GM19351 (cell line): Measurements from ENCODE around the gene WDR43.

ENCODE experiments used
- ATAC-seq: cut with Tn5 transposase; IDR thresholded peaks from one replicate; pipeline ENCODE4 v1.9.1; 2021; ENCODE audit warnings: mild to moderate bottlenecking, moderate library complexity; ENCODE audit not compliant: unreplicated experiment

Gene WDR43, protein sequence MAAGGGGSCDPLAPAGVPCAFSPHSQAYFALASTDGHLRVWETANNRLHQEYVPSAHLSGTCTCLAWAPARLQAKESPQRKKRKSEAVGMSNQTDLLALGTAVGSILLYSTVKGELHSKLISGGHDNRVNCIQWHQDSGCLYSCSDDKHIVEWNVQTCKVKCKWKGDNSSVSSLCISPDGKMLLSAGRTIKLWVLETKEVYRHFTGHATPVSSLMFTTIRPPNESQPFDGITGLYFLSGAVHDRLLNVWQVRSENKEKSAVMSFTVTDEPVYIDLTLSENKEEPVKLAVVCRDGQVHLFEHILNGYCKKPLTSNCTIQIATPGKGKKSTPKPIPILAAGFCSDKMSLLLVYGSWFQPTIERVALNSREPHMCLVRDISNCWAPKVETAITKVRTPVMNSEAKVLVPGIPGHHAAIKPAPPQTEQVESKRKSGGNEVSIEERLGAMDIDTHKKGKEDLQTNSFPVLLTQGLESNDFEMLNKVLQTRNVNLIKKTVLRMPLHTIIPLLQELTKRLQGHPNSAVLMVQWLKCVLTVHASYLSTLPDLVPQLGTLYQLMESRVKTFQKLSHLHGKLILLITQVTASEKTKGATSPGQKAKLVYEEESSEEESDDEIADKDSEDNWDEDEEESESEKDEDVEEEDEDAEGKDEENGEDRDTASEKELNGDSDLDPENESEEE

DNA sequence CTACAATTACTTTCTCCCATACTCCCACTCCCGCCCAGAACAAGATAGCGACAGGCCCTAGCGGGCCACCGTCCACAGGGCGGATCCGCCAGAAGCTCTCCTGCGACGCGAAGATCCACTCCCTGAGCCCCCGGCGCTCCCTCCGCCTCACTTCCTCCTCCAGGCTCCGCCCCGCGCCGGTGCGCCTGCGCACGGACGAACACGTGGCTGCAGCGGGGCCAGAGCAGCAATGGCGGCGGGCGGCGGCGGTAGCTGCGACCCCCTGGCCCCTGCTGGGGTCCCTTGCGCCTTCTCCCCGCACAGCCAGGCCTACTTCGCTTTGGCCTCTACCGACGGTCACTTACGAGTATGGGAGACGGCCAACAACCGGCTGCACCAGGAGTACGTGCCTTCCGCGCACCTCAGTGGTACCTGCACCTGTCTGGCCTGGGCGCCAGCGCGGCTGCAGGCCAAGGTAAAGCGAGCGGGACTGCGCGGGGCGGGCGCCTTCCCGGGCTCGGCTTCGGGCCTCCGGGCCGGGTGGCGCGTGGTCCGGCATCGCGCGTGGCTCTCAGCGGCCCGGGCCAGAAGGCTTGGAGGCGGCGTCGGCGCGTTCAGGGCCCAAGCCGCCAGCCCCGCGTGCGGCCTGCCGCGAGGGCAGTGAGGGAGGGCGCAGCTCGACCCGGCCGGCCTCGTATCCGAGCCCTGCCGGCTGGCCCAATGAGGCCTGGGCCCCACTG, at the start of gene WDR43:
Gene WDR43 (plus strand): TSS at position 198 of the 719 bp plus-strand sequence. CDS start 32 bp downstream, at position 230.
- peak; percentile 89 for ATAC-seq

DNA sequence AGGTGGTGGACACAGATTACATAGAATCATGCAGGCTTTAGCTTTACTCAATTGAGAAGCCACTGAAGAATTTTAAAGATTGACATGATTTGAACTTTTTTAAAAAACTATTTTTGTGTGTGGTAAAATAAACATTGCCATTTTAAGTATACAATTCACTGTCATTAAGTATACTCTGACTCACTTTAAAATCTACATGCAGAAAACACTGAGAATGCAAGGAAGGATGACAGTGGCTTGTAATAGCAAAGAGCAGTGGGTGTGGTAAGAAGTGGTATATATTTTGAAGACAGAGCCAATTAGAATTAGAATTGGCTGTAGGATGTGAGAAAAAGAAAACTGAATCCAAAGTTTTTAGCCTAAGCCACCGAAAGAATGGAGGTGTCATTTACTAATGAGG, 39.3 kb upstream of the WDR43 start:
- ATAC-seq: no peak

DNA sequence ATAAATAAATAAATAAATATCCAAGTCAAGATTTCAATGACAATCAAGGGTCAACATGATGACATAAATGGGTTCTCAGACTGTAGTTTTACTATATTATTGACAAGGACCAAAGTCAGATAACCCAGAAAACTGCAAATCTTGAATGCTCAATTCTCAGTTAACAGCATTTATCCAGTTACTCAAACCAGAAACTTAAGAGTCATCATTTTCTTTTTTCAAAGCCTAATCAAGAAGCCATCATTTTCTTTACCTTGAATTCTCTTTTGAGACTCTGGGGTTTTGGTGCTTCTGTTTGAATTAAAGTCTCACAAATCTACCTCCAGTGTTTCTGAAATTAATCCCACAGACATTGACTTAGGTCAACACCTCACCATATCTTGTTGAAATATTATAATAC, 38.5 kb upstream of the WDR43 start:
- no peak for ATAC-seq

DNA sequence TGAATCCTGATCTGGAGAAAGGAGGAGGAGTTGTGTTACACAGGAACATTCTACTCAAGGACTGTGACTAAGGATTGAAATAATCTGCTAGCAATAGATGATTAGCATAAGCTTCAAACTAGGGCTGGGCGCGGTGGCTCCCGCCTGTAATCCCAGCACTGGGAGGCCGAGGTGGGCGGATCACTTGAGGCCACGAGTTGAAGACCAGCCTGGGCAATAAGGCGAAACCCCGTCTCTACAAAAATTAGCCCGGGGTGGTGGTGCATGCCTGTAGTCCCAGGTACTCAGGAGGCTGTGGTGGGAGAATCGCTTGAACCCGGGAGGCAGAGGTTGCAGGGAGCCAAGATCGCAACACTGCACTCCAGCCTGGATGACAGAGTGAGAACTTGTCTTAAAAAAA, 25.9 kb upstream of the WDR43 start:
- no peak for ATAC-seq

DNA sequence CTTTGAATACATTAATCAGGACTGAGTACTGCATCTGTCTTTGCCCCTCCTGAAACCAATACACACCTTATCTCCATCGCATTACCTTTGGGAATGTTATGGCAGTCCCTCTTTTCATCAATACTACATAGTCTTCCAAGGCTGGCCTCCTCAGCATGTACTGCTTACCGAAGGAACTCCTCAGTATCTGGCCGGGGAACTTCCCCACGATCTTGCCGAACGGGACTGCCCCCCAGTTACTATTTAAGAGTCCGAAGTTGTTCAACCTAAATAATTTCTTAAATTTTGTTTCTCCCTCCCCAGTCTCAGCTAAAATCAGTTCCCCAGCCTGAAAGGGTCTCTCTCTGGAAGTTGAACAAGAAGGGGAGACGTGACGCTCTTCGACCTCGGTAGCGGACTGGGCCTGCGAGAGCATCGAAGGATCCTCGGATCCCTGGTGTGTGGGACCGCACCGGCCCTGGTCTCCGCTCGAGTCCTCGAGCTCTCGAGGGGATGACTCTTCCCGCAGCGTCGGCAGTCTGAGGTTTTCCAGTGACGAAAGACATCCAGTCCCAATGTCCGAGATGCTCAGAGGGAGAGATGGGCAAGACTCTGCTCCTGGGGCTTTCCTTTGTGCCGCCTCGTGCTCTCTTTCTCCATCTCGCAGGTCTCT, 24.8 kb upstream of the WDR43 start:
- ATAC-seq: peak; percentile 16

DNA sequence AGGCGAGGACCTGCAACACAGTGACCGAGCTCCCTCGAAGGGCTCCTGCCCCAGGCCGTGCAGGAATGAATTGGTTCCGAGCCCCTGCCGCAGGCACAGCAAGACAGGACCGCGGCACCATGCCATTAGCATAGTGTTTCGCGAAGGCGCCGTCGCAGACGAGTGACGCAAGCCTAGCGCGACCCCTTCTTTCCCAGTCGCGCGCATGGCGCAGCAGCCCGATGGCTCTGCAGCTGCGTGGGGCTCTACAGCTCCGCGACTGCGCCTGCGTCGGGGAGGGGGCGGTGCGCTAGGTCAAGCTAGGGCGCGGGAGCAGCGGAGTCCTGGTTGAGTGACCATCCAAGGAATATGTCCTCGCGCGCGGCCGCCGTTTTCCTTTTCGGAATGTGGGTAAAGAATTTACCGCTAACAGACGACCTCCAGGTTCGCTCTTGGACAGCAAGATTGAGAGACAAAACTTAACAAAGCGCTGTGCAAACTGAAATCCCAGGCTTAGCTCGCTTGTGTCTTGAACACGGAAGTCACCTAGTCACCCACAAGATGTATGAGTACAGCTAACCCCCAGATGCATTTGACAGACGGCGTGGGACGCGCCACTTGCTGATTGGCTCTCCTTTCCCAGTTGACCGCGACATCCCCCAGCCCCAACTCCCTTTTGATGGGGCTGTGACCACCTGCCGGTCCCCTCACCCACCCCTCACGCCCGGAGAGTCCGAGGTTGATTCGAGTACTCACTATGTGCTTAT, 24.1 kb upstream of the WDR43 start, which contains the start of gene TRMT61B:
Gene TRMT61B (minus strand): TSS at position 164 of the 746 bp plus-strand sequence. CDS start 32 bp downstream, at position 132.
- peak; percentile 92 for ATAC-seq

DNA sequence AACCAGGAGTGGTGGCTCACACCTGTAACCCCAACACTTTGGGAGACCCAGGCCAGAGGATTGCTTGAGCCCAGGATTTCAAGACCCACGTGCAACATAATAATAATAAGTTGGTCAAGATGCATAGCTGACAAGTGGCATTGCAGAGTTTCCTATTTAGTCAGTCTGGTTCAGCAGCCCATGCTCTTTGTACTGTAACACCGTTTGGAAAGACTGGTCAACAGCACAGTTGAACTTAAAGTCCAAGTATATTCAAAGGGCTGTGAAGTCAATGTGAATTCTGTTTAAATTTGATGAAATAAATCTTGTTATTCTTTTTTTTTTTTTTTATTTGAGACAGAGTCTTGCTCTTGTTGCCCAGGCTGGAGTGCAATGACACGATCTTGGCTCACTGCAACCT, 22.8 kb upstream of the WDR43 start:
- no peak for ATAC-seq

DNA sequence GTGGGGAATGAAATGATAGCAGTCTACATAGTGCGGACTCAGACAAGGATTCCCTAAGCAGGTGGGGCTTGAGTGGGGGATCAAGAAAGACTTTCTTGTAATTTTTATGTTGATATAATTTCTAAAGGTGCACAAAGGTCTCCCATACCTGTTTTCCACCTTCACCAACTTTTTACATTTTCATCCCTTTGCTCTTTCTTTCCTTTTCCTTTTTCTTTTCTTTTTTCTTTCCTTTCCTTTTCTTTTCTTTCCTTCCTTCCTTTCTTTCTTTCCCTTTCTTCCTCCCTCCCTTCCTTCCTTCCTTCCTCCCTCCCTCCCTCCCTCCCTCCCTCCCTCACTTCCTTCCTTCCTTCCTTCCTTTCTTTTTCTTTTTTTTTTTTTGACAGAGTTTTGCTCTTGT, 14.3 kb upstream of the WDR43 start:
- no peak for ATAC-seq

DNA sequence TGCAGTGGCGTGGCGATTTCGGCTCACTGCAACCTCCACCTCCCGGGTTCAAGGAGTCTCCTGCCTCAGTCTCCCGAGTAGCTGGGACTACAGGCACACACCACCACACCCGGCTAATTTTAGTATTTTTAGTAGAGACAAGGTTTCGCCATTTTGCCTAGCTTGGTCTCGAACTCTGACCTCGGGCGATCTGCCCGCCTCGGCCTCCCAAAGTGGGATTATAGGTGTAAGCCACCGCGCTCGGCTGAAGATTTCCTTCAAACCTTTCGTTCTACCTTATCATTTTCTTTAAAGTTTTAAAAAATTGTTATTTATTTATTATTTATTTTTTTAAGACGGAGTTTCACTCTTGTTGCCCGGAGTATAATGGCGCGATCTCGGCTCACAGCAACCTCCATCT, 979 bp upstream of the WDR43 start:
- no peak for ATAC-seq

DNA sequence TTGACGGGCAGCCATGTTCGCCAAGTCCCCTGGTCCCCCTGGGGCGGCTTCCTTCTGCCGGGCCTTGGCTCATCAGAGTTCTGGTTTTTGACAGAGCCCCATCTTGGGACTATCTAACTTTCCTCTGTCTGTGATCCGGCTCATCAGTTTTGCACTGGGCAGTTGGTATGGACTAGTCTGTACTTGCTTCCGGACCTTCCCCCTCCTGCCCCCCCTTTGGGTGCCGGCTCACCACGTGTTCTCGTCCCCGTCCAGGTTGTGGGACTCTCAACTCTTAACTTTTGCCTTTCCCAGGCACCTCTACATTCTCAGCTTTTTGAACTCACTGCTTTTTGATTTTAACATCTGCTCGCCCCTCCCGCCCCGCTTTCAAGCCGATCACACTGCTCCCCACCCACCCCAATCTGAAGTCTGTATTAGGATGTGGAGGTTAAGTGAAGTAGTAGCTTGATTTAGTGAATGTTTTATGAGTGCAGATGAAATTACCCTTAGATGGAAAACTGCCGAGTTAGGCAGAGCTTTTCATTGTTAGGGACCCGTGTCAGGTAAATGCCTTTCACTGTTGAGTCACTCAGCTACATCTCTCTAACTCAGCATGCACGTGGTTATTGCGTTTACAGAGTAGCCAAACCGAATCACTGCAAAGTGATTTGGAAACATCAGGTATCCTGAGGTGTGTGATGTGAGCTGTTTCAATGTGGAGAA, 874 bp downstream of the WDR43 start:
- ATAC-seq: peak; percentile 11

DNA sequence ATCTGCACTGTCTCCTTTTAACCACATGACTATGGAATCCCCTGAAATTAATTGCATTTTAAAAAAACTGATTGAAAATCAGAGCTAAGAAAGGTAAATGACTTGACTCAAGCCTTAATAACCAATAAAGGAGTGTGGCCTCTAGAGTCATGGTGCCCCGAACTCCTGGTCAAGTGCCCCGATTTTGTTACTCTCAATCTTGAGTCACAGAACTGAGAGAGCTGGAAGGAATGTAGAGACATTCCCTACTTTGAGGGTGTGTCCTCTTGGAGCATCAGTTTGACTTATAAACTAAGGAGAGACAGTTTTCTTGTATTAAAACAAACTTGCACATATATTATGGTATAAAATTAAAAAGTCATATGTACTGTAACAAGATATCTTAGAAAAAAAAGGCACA, 2.4 kb downstream of the WDR43 start:
- ATAC-seq: no peak

DNA sequence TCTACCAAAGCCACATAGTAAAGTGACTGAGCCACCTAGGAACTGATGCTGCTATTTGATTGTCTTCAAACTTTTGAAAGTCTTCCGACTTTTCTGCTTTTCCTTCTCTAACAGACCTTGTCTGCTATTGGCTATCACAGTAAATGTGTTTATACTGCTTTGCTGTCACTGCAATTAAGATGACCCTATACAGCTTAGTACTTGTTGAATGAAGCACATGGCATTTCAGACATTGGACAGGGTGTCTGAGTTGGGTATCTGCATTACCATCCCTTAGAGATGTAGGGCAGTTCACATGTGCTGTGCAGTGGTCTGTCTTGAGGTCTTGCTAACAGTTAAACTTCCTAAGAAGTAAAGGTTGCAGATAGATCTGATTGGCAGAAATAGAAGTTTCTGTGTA, 3.6 kb downstream of the WDR43 start:
- no peak for ATAC-seq

DNA sequence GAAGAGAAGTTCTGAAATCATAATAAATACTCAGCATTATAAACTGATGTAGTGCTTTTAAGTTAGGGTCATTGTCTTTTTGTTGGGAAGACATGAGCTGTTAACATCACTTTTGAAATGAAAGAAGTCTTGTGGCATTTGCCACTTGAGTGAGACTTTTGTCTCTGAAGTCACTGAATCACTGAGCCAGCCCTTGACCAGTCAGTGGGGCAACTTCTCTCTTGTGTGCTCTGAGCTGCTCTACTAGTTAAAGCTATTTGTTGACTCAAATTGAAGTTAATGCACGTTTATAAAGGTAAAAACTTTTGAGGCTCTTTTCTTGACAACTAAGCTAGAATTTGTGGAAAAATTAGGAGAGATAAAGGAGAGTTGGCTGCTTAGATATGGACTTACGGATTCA, 6.7 kb downstream of the WDR43 start:
- ATAC-seq: no peak

DNA sequence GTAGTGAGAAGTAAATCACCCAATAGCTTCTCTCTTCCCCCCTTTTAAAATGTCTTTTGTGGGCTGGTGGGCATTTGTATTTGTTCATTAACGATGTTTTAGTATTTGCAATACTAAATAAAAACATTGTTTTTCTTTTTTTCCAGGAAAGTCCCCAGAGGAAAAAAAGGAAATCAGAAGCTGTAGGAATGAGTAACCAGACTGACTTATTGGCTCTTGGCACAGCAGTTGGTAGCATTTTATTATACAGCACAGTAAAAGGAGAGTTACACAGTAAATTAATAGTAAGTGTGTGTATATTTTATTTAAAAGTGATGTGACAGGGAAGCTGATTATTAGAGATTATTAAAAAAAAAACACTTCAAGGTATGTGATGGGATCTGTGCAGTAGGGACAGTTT, 7.4 kb downstream of the WDR43 start:
- ATAC-seq: no peak

DNA sequence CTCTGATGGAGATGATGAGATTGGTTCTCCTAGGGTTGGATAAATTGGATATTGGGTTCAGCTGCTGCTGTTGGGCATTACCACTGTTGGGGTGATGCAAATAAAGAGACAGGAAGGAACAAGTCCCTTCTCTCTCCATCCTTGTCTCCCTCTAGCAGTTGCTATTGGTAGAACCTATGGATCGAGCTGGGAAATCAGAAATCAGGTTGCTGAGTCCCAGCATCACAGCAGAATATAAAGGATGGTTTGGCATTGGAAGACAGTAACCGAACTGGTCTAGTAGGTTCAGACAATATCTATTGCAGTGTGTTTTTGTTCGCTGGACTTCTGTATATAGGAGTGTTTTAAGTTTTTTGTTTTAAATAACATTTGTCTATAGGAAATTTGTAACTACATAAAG, 8.1 kb downstream of the WDR43 start:
- no peak for ATAC-seq

DNA sequence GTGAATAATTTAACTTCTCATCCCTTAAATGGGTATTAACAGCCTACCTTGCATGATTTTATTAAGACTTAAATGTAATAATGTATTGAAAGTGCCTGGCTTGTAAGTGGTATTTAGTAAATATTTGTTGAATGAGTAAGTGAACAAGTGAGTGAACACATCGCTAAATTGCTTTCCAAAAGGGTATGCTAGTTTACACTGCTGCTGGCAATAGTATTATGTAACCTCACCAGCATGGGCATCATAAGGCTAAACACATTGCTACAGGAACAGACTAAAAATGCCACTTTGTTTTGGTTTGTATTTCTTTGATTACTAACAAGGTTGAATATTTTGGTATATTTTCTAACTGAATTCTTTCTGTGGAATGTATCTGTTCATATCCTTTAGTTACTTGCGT, 9.8 kb downstream of the WDR43 start:
- ATAC-seq: no peak

DNA sequence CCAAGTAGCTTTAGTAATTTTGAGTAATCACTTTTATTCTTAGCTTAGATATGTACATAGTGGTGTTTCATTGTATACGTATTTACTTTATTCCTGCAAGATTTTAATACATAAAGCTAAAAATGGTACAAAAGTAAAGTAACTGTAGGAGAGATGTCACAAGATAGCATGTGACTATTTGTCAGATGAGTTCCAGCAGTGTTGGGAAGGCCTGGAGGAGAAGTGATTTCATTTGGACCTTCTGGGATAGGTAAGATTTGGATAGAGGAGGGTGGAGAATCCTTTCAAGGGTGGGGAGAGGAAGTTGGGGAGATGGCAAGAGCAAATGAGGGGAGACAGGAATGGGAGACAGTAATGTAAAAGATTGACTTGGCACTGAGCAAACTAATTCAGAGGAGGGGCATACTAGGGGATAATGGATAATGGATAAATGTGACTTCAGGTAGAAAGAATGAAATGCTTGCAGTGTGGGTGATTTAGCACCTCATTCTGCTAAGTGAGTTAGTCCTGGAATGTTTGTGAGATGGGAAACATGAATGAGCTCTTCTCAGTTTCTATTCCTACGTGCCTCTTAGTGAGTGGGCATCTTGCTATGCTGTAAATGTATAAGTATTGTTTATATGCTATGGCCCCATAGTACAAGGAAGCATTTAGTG, 10.5 kb downstream of the WDR43 start:
- no peak for ATAC-seq

DNA sequence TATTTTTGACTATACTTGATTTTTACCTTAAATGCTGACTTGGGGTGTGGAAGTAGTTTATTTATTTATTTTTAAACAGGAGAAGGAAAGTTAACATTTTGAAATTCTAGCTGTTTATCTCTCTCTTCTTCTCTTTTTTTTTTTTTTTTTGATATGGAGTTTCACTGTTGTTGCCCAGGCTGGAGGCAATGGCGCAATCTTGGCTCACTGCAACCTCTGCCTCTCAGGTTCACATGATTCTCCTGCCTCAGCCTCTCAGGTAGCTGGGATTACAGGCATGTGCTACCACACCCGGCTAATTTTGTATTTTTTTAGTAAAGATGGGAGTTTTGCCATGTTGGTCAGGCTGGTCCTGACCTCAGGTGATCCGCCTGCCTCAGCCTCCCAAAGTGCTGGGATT, 11.1 kb downstream of the WDR43 start:
- ATAC-seq: no peak

DNA sequence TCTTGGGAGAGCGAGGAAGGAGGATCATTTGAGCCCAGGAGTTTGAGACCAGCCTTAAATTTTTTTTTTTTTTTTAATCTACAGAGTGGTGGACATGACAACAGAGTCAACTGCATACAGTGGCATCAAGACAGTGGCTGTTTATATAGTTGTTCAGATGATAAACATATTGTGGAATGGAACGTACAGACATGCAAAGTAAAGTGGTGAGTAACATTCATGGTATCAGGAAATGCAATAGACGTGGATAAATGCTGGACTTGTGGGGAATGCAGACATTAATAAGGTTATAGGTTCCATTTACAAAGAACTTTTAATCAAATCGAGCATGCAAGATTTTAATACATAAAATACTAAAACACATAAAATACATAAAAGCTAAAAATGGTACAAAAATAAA, 11.9 kb downstream of the WDR43 start:
- no peak for ATAC-seq
